A673 (cell line): ENCODE measurements around the gene MCAM. TPM values are rescaled to one million over a fixed set of nuclear protein-coding genes. Genes with fewer than 3 reads are reported as not detected.

Experiments
- BruUV-seq: library from RNA; stranded (reverse); fragments of 400-500 nt; replicated peaks from 2 replicates; lab custom pipeline; 2021; lab: Mats Ljungman, UMichigan
- CTCF ChIA-PET: fragments of 300-600 bp; sonication (Branson Sonifier 250); formaldehyde crosslinking; loops from one replicate; lab custom pipeline; 2022; ENCODE audit warnings: antibody characterized with exemption; lab: Charles Lee
- POLR2A ChIA-PET: fragments of 300-600 bp; sonication (Branson Sonifier 250); formaldehyde crosslinking; loops from one replicate; lab custom pipeline; 2022; ENCODE audit warnings: antibody characterized with exemption; ENCODE audit not compliant: low non-redundant PET; lab: Charles Lee
- DNase-seq: peaks from one replicate; pipeline ENCODE4 v3.0.0-alpha.2; 2015; ENCODE audit warnings: low spot score
- H3K27ac ChIP-seq: fragments of 200-600 bp; sonication (generic); 2 replicates; pipeline ENCODE4 v1.5.1; 2016; ENCODE audit warnings: mixed run types, low read depth, mild to moderate bottlenecking, mixed read lengths, antibody characterized with exemption, low read length; ENCODE audit not compliant: poor library complexity, severe bottlenecking
- H3K27me3 ChIP-seq: fragments of 200-600 bp; sonication (generic); replicated peaks from 2 replicates; pipeline ENCODE4 v1.6.1; 2017; ENCODE audit warnings: mixed run types, low read depth, mild to moderate bottlenecking, mixed read lengths, antibody characterized with exemption, low read length; ENCODE audit not compliant: insufficient read depth, poor library complexity
- H3K36me3 ChIP-seq: fragments of 200-600 bp; sonication (generic); 2 replicates; pipeline ENCODE4 v1.6.1; 2016; ENCODE audit warnings: mixed run types, mild to moderate bottlenecking, mixed read lengths, antibody characterized with exemption, low read length; ENCODE audit not compliant: insufficient read depth, poor library complexity, severe bottlenecking
- H3K4me1 ChIP-seq: fragments of 200-600 bp; sonication (generic); 2 replicates; pipeline ENCODE4 v1.6.1; 2017; ENCODE audit warnings: mixed run types, mild to moderate bottlenecking, mixed read lengths, antibody characterized with exemption, low read length; ENCODE audit not compliant: insufficient read depth, poor library complexity, severe bottlenecking
- H3K4me3 ChIP-seq: fragments of 200-600 bp; sonication (generic); 2 replicates; pipeline ENCODE4 v1.5.1; 2016; ENCODE audit warnings: low read depth, mixed run types, mild to moderate bottlenecking, mixed read lengths, low read length; ENCODE audit not compliant: poor library complexity, severe bottlenecking
- H3K9me3 ChIP-seq: fragments of 200-600 bp; sonication (generic); 2 replicates; pipeline ENCODE4 v1.6.1; 2016; ENCODE audit warnings: mixed run types, low read depth, mild to moderate bottlenecking, mixed read lengths, antibody characterized with exemption, low read length; ENCODE audit not compliant: poor library complexity, severe bottlenecking
- EZH2 ChIP-seq: fragments of 200-600 bp; sonication (generic); IDR thresholded peaks from 2 replicates; pipeline ENCODE4 v1.6.1; 2017; ENCODE audit warnings: borderline replicate concordance, low read depth, mild to moderate bottlenecking, mixed read lengths, antibody characterized with exemption, low read length; ENCODE audit not compliant: poor library complexity, severe bottlenecking
- intact Hi-C: fragments of 100-400 bp; cut with micrococcal nuclease; formaldehyde crosslinking; loops from one replicate; pipeline ENCODE4 v1.10.0; 2022; ENCODE audit not compliant: unreplicated experiment
- total RNA-seq: library from RNA; stranded (reverse); gene quantifications from 2 replicates; pipeline ENCODE4 v1.2.3, GENCODE V29; 2021
- TF ChIP-seq, protein P1 (sequence below): fragments of 300-800, 200-600 bp; sonication (generic); conservative IDR thresholded peaks from 2 replicates; pipeline ENCODE4 v1.5.1; 2017; ENCODE audit warnings: low read depth, mild to moderate bottlenecking, antibody characterized with exemption, low read length, moderate library complexity, mixed read lengths

MCAM gene
- total RNA-seq, 1 experiment from 2014 or later = 14.4 TPM

DNA sequence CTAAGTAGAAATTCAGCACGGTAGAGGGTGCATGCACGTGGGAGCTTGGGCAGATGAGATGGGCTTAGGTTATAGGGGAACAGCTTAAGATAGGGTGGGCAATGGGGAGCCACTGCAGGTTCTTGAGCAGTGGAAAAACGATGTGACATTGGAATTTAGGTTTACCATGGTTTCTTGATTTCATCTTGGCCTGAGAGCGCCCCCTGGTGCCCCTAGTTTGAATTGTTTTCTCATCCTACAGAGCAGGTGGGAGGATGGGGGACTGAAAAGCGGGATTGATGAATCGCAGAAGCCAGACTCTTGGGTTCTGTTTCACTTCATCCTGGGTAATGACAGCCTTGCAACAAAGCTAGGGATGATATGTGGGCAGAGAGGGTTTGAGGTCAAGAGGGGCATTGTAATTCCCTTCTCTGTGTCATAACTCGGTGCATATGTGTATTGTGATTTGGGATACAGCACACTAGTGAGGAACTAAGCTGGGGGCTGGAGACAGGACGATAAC is 6.7 kb upstream of the MCAM start:
- Histone ChIP-seq H3K4me3 (no peak overlapping the region), H3K27ac (no peak overlapping the region), H3K27me3 (no peaks in the 10 kb centered on the region), H3K4me1 (peaks cover 12% of the 10 kb centered on the region), H3K9me3 (no peaks in the 10 kb centered on the region), H3K36me3 (no peaks in the 10 kb centered on the region)
- ChIA-PET POLR2A (no interaction called here), CTCF (interaction anchor here (0.6 to 3.0 kb wide), 4 partner anchors 14 to 135 kb away, joined by 3 to 33 read pairs (median 8); no protein-coding TSS in a partner anchor)
- TF ChIP-seq EZH2 = no peak
- TF ChIP-seq, protein P1, sequence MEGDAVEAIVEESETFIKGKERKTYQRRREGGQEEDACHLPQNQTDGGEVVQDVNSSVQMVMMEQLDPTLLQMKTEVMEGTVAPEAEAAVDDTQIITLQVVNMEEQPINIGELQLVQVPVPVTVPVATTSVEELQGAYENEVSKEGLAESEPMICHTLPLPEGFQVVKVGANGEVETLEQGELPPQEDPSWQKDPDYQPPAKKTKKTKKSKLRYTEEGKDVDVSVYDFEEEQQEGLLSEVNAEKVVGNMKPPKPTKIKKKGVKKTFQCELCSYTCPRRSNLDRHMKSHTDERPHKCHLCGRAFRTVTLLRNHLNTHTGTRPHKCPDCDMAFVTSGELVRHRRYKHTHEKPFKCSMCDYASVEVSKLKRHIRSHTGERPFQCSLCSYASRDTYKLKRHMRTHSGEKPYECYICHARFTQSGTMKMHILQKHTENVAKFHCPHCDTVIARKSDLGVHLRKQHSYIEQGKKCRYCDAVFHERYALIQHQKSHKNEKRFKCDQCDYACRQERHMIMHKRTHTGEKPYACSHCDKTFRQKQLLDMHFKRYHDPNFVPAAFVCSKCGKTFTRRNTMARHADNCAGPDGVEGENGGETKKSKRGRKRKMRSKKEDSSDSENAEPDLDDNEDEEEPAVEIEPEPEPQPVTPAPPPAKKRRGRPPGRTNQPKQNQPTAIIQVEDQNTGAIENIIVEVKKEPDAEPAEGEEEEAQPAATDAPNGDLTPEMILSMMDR = peak; percentile 93
- intact Hi-C loops = loop anchor here (5.0 kb wide), 2 partner anchors 116 to 221 kb away; partner anchors contain the start of genes CBL and DPAGT1
- no TSS peak for BruUV-seq
- peak; percentile 85 for DNase-seq

DNA sequence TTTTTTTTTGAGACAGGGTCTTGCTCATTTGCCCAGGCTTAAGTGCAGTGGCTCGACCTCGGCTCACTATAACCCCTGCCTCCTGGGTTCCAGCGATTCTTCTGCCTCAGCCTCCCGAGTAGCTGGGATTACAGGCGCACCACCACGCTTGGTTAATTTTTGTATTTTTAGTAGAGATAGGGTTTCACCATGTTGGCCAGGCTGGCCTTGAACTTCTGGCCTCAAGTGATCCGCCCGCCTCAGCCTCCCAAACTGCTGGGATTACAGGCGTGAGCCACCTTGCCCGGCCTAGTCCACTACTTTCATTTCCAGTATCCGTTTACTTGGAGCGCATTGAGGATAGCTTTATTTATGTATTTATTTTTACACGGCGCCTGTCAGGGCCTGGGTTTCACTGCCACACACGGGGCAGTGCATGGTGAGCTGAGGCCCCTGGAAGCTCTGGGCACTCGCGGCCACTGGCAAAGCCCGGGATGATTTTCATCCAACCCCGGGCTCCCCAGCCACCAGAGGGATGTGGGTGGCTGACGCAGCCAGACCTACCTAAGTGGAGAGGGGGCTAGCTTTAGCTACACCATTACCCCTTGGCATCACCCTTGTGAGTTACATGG is 6.1 kb upstream of the MCAM start:
- no peak for TF ChIP-seq EZH2
- TF ChIP-seq, protein P1 = no peak
- Histone ChIP-seq H3K27me3 (no peaks in the 10 kb centered on the region), H3K9me3 (no peaks in the 10 kb centered on the region), H3K27ac (no peak overlapping the region), H3K36me3 (no peaks in the 10 kb centered on the region), H3K4me1 (peaks cover 12% of the 10 kb centered on the region), H3K4me3 (no peak overlapping the region)
- DNase-seq = no peak
- no TSS peak for BruUV-seq
- intact Hi-C loops = loop anchor here (5.0 kb wide), 2 partner anchors 116 to 221 kb away; partner anchors contain the start of genes CBL and DPAGT1
- CTCF ChIA-PET = interaction anchor here (0.6 to 3.0 kb wide), 2 partner anchors 16 to 109 kb away, joined by 3 to 33 read pairs; no protein-coding TSS in a partner anchor
- POLR2A ChIA-PET = interaction anchor here (1.8 kb wide), 1 partner anchor 11 kb away, joined by 4 read pairs; the partner anchor contains the start of gene RNF26

DNA sequence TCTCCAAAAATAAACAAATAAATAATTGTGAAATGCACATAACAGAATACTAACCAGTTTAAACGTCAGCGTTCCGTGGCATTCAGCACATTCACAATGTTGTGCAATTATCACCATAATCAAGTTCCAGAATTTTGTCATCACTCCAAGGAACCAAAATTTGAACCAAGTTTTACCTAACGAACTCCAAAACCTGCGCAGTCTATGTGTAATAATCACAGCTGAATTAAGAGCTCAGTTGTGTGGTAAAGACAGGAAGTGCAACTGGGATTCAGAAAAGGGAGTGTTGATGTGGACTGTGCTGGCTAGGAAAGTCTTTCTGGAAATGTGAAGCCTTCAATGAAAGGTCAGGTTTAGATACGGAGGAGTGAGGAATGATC is 5.4 kb upstream of the MCAM start:
- ChIA-PET CTCF (interaction anchor here (3.0 kb wide), 1 partner anchor 16 kb away, joined by 33 read pairs; no protein-coding TSS in a partner anchor), POLR2A (interaction anchor here (0.6 to 1.8 kb wide), 2 partner anchors 12 to 306 kb away, joined by 3 to 4 read pairs; partner anchors contain the start of gene RNF26)
- DNase-seq = no peak
- Histone ChIP-seq H3K4me1 (peaks cover 12% of the 10 kb centered on the region), H3K27ac (no peak overlapping the region), H3K27me3 (no peaks in the 10 kb centered on the region), H3K36me3 (no peaks in the 10 kb centered on the region), H3K9me3 (no peaks in the 10 kb centered on the region), H3K4me3 (no peak overlapping the region)
- no peak for TF ChIP-seq EZH2
- TF ChIP-seq, protein P1 = peak; percentile 17; the same call in 1 of the 2 replicates
- BruUV-seq = no TSS peak
- intact Hi-C loops = loop anchor here (5.0 kb wide), 2 partner anchors 115 to 220 kb away; partner anchors contain the start of genes CBL and DPAGT1
